ENCODE results near the gene CTSW. TPM values are rescaled to one million over a fixed set of nuclear protein-coding genes. Genes with fewer than 3 reads are reported as not detected.

The CTSW gene
- total and polyA plus RNA-seq, 2 of the 4 experiments (the other 2 are of a cell fraction) = 0.07 to 0.18 TPM

DNA sequence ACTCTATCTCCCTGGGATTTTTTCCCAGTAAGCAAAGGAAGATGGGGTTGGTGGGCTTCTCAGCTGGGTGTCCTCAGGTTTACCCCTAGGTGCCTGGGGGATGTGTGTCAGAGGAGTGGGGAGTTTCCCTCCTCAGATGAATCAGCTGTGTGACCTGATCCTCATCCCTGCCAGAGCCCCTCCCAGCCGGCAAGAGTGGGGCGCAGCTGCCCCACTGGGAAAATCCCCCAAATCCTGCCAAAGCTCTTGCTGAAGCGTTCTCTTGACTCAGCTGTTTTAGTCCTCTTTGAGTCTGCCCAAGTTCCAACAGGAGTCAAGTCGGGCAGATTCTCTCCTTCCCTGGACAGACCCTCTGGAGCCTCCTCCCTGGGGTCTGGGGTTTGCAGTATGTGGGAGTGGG is 33.2 kb downstream of the CTSW start (continued):
- TF ChIP-seq, protein P1, sequence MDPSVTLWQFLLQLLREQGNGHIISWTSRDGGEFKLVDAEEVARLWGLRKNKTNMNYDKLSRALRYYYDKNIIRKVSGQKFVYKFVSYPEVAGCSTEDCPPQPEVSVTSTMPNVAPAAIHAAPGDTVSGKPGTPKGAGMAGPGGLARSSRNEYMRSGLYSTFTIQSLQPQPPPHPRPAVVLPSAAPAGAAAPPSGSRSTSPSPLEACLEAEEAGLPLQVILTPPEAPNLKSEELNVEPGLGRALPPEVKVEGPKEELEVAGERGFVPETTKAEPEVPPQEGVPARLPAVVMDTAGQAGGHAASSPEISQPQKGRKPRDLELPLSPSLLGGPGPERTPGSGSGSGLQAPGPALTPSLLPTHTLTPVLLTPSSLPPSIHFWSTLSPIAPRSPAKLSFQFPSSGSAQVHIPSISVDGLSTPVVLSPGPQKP (IDR thresholded peaks at IDR 0.05; ENCODE audit: borderline replicate concordance, low read depth, low read length) = no peak
- TF ChIP-seq, protein P2, sequence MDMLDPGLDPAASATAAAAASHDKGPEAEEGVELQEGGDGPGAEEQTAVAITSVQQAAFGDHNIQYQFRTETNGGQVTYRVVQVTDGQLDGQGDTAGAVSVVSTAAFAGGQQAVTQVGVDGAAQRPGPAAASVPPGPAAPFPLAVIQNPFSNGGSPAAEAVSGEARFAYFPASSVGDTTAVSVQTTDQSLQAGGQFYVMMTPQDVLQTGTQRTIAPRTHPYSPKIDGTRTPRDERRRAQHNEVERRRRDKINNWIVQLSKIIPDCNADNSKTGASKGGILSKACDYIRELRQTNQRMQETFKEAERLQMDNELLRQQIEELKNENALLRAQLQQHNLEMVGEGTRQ (IDR thresholded peaks at IDR 0.05; ENCODE audit: low read depth, low read length) = no peak
- TF ChIP-seq MXI1 (IDR thresholded peaks at IDR 0.05; ENCODE audit: borderline replicate concordance, low read depth, low read length) = no peak
- peak; percentile 78 for TF ChIP-seq MAFK (IDR thresholded peaks at IDR 0.05; ENCODE audit: low read depth, low read length)

Measured in IMR-90 (cell line).